Pancreas (tissue), 10 donors: ENCODE data around the gene TRIM14. TPM values are rescaled to one million over a fixed set of nuclear protein-coding genes. Genes with fewer than 3 reads are reported as not detected.
"Not testable (repeated sequence)": the region's sequence is repeated elsewhere in the genome, so short reads cannot be mapped to it uniquely, and the experiment has no call there.

ENCODE experiments used
- ATAC-seq, 4 donors: fragments of 200-7000 bp; cut with Tn5 transposase; one replicate each; pipeline versions ENCODE4 v1.8.0 to v1.9.1; 2020; ENCODE audit warnings: mild to moderate bottlenecking in 4 of 4, moderate library complexity in 4 of 4
- DNase-seq, 6 donors: peaks; one replicate each; pipeline ENCODE4 v3.0.0-alpha.2; 2020
- FAIRE-seq: peaks from 2 replicates; lab custom pipeline; 2012; peaks lifted over from hg19 to GRCh38; lab: Jason Lieb, UNC
- H3K27ac ChIP-seq, 4 donors: fragments of 200-600 bp; sonication (generic); 1 replicate in 3 of 4; 2 replicates in 1 of 4; pipeline versions ENCODE4 v1.5.0 to v1.8.0; 2020
- H3K27me3 ChIP-seq, 4 donors: fragments of 200-600 bp; one replicate each; pipeline ENCODE4 v1.8.0; 2021
- H3K36me3 ChIP-seq, 3 donors: fragments of 200-600 bp; sonication (generic) in 1 of 3; one replicate each; pipeline versions ENCODE4 v1.5.0 to v1.8.0; 2020 to 2021
- H3K4me1 ChIP-seq, 3 donors: fragments of 200-600 bp; one replicate each; pipeline ENCODE4 v1.8.0; 2021
- H3K4me3 ChIP-seq, 4 donors: fragments of 200-600 bp; sonication (generic) in 2 of 4; one replicate each; pipeline versions ENCODE4 v1.5.0 to v1.8.0; 2020 to 2021
- H3K9me3 ChIP-seq, 4 donors: fragments of 200-600 bp; one replicate each; pipeline ENCODE4 v1.8.0; 2021
- CTCF ChIP-seq, 4 donors: fragments of 200-600 bp; sonication (generic) in 3 of 4; IDR thresholded peaks; one replicate each; pipeline versions ENCODE4 v1.5.0 to v1.8.0; 2021; ENCODE audit warnings: antibody characterized with exemption in 4 of 4
- WGBS, 2 donors: extraction: QIAGEN DNeasy Blood & Tissue Kit; methylation state at CpG; one replicate each; pipeline ENCODE4 v1.1.7; 2013; 5-methylcytosine and 5-hydroxymethylcytosine counted together
- intact Hi-C, 3 donors: fragments of 100-400 bp; cut with DNase I; formaldehyde crosslinking; loops; one replicate each; pipeline versions ENCODE4 v1.11.1 to v1.14.2; 2022
- polyA plus RNA-seq, 2 donors: library from polyadenylated mRNA; stranded (reverse); fragments of 200-250 nt; gene quantifications; one replicate each; pipeline ENCODE4 v1.2.3, GENCODE V29; 2013
- total RNA-seq, 6 donors: library from RNA; stranded (reverse); fragmentation: NEBNext Ultra II Directional in 4 of 6; extraction: Animal tissue kit (Norgen Biotek cat#: 25700) in 4 of 6; gene quantifications; one replicate each; pipeline versions ENCODE4 v1.2.1 to v1.2.4, GENCODE V29; 2021 to 2023
- donor health status: healthy with polysubstance abuse.
- donor health status: DM: no; HTN: no; CAD: no; lungs with moderate emphysema.
- donor health status: DM: no; HTN: no; CAD: no.
- donor health status: control.
- donor health status: control.
- donor health status: Bipolar disorder and iron deficiency.
- donor health status: DM: yes; HTN: yes; CAD: no.
- donor health status: DM: no; HTN: no; CAD: no.
- donor health status: DM: no; HTN: no; CAD: no.
- donor health status: DM: yes; HTN: yes; CAD: no.

TRIM14 gene
- total and polyA plus RNA-seq, 8 donors, result 1.2 to 10.4 (median 1.9) TPM

GRCh38 chr9:98092613-98092931 is 26.4 kb downstream of the TRIM14 start:
- no peak for DNase-seq
- no peak overlapping the region for H3K4me3 ChIP-seq
- H3K4me1 ChIP-seq, result no peaks in the 10 kb centered on the region
- no peaks in the 10 kb centered on the region for H3K9me3 ChIP-seq
- FAIRE-seq, result no peak
- H3K27ac ChIP-seq, result no peak overlapping the region
- no peak for TF ChIP-seq CTCF (IDR thresholded peaks at IDR 0.05)
- 80 to 84% methylated on average over 11 of the region's 11 CpGs for WGBS, 2 donors
- no peaks in the 10 kb centered on the region for H3K27me3 ChIP-seq
- ATAC-seq, result no peak
- no peaks in the 10 kb centered on the region for H3K36me3 ChIP-seq
- intact Hi-C loops, result no loop called here

DNA sequence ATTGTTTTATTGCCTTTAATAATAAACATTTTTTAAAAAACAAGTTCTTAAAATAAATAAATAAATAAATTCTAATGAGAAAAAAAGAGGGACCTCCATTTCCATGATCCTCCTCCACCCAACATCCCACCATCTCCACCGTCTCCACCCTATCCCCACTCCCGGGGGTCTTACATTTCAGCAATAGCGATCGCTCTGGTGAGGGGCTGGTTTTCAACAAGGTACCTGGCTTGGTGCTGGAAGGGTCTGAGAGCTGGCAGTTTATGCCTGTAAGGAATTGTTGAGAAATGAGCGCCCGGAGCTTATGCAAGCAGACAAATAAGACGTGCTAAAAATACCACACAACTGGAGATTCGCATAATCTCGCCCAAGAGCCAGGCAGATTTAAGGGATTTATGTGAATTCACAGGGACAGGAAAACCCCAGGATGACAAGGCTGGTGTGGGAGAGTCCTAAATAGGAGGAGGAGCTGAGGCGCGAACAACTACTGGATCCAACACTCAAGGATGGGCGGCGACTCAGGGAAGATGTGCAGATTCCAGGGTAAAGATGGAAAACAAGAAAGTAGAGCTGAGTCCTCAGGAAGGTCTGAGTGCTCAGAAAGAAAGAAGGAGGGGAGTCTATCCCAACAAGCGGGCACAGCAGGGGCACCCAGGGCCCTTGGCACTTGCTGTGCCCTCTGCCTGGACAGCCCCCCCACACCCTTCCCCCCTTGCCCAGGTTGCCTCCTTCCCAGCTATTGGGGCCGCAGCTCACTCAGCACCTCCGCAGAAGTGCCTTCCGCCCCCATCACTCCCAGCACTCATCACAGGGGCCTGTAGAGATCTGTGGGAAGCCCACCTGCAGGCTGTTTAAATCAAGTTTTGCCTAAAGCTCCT is 27.0 kb downstream of the TRIM14 start:
- FAIRE-seq, result no peak
- Histone ChIP-seq H3K4me1 (no peaks in the 10 kb centered on the region), H3K9me3 (no peaks in the 10 kb centered on the region), H3K36me3 (no peaks in the 10 kb centered on the region), H3K4me3 (no peak overlapping the region), H3K27me3 (no peaks in the 10 kb centered on the region), H3K27ac (no peak overlapping the region)
- WGBS, 2 donors, result 78% methylated on average over 16 to 17 of the region's 17 CpGs
- TF ChIP-seq CTCF (IDR thresholded peaks at IDR 0.05), result no peak
- DNase-seq, result no peak
- ATAC-seq, result no peak
- intact Hi-C loops, result no loop called here

GRCh38 chr9:98090674-98091073 is 28.3 kb downstream of the TRIM14 start:
- intact Hi-C loops, H3K27ac ChIP-seq, H3K4me3 ChIP-seq, H3K4me1 ChIP-seq, H3K36me3 ChIP-seq, FAIRE-seq, H3K27me3 ChIP-seq, H3K9me3 ChIP-seq, ATAC-seq, DNase-seq: not testable (repeated sequence)
- WGBS, 2 donors, result 85 to 96% methylated on average over 3 of the region's 3 CpGs

- intact Hi-C loops, result no loop called here
- FAIRE-seq (no peak), ATAC-seq (peak in 3 of 4 donors; percentile 49 to 75 (median 53)), DNase-seq (peak in 2 of 6 donors; percentile 59 to 61)
- Histone ChIP-seq H3K27ac (no peak overlapping the region), H3K4me3 (peak overlapping the region in 1 of 4 donors; percentile 27), H3K27me3 (no peaks in the 10 kb centered on the region), H3K4me1 (no peaks in the 10 kb centered on the region), H3K9me3 (no peaks in the 10 kb centered on the region), H3K36me3 (peaks cover 0 to 8% (median 6%) of the 10 kb centered on the region in 3 donors)
- WGBS, 2 donors, result 37 to 42% methylated on average over 71 to 92 of the region's 92 CpGs
- TF ChIP-seq CTCF (IDR thresholded peaks at IDR 0.05), result no peak
Observed at GRCh38 chr9:98087420-98088354, 31.3 kb downstream of the TRIM14 start.

- no peak for DNase-seq
- TF ChIP-seq CTCF (IDR thresholded peaks at IDR 0.05), result no peak
- no peak for ATAC-seq
- intact Hi-C loops, result no loop called here
- no peak overlapping the region for H3K4me3 ChIP-seq
- WGBS, 2 donors, result 95 to 96% methylated on average over 4 of the region's 4 CpGs
- no peak overlapping the region for H3K27ac ChIP-seq
- H3K36me3 ChIP-seq, result peaks cover 4 to 20% (median 13%) of the 10 kb centered on the region in 3 donors
- H3K9me3 ChIP-seq, result no peaks in the 10 kb centered on the region
- no peak for FAIRE-seq
- no peaks in the 10 kb centered on the region for H3K4me1 ChIP-seq
- no peaks in the 10 kb centered on the region for H3K27me3 ChIP-seq
Observed at GRCh38 chr9:98086461-98086860, 32.6 kb downstream of the TRIM14 start.
